Left lung (tissue), 10 donors: ENCODE results near the gene GNA12. TPM values are rescaled to one million over a fixed set of nuclear protein-coding genes. Genes with fewer than 3 reads are reported as not detected.
A peak's percentile ranks its signal among the peaks of the same experiment; 100 is the strongest.

Experiments used
- ATAC-seq: fragments of 200-7000 bp; cut with Tn5 transposase; one replicate; pipeline ENCODE4 v1.9.1; 2020; ENCODE audit warnings: moderate library complexity
- DNase-seq, 4 donors: peaks; one replicate each; pipeline ENCODE4 v3.0.0-alpha.2; 2013 to 2020
- H3K27ac ChIP-seq, 2 donors: fragments of 200-600 bp; sonication (generic) in 1 of 2; one replicate each; pipeline versions ENCODE4 v1.5.0 to v1.8.0; 2020 to 2021
- H3K27me3 ChIP-seq, 2 donors: fragments of 200-600 bp; sonication (generic) in 1 of 2; one replicate each; pipeline versions ENCODE4 v1.5.0 to v1.8.0; 2020 to 2021
- H3K36me3 ChIP-seq, 2 donors: fragments of 200-600 bp; sonication (generic) in 1 of 2; one replicate each; pipeline versions ENCODE4 v1.5.0 to v1.8.0; 2020 to 2021
- H3K4me1 ChIP-seq, 2 donors: fragments of 200-600 bp; one replicate each; pipeline ENCODE4 v1.8.0; 2021
- H3K4me3 ChIP-seq, 2 donors: fragments of 200-600 bp; sonication (generic) in 1 of 2; one replicate each; pipeline versions ENCODE4 v1.5.0 to v1.8.0; 2020 to 2021; ENCODE audit warnings: mild to moderate bottlenecking in 1 of 2
- H3K9me3 ChIP-seq, 2 donors: fragments of 200-600 bp; sonication (generic) in 1 of 2; one replicate each; pipeline versions ENCODE4 v1.5.0 to v1.8.0; 2020 to 2021
- CTCF ChIP-seq, 2 donors: fragments of 200-600 bp; sonication (generic) in 1 of 2; IDR thresholded peaks; one replicate each; pipeline versions ENCODE4 v1.5.0 to v1.8.0; 2021; ENCODE audit warnings: antibody characterized with exemption in 2 of 2
- intact Hi-C, 2 donors: fragments of 100-400 bp; cut with DNase I; formaldehyde crosslinking; loops; one replicate each; pipeline versions ENCODE4 v1.11.2 to v1.14.2; 2022
- polyA plus RNA-seq, 6 donors: library from polyadenylated mRNA; unstranded; fragments of 120-200 nt; gene quantifications; one replicate each; pipeline ENCODE4 v1.2.1, GENCODE V29; 2013; ENCODE audit not compliant: insufficient read length in 6 of 6
- total RNA-seq, 2 donors: library from RNA; stranded (reverse); fragmentation: NEBNext Ultra II Directional; extraction: Animal tissue kit (Norgen Biotek cat#: 25700); gene quantifications; one replicate each; pipeline ENCODE4 v1.2.1, GENCODE V29; 2021
- donor health status: DM: no; HTN: yes; CAD: no.
- donor health status: DM: no; HTN: no; CAD: no.

Gene GNA12
- total and polyA plus RNA-seq, 8 donors, result 48.7 to 67.5 (median 55.1) TPM

DNA sequence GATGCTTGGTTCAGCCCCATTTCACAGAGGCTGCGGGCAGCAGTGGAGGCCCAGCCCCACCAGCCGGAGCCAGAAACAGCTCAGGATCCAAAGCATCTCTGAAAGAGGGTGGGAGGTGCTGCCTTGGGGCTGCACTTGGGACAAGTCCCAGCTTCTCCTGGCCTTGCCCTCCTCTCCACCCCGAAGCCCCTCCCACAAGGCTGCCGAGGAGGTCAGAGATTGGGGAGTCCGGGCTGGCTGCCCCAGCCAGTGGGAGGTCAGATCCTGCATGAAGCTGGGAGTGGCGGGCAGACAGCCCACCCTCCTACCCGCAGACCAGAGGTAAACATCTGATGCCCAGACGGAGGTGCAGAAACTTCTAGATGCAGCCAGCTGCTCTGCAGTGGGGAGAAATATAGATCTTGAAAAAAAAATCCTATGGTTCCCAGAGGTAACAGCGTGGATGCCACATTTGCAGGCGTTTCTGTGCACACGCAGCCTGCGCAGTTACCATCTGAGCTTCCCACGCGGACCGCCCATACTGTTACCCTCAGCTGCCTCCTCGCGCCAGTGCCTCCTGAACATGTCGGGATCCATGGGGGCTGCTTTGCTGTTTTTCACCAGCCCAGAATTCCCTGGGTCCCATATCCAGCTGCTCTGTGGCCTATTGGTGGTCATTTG is 36.9 kb upstream of the GNA12 start:
- Histone ChIP-seq H3K4me1 (no peaks in the 10 kb centered on the region), H3K27me3 (peaks cover 0 to 10% of the 10 kb centered on the region in 2 donors), H3K4me3 (no peak overlapping the region), H3K27ac (no peak overlapping the region), H3K36me3 (no peaks in the 10 kb centered on the region), H3K9me3 (no peaks in the 10 kb centered on the region)
- DNase-seq (no peak), ATAC-seq (peak; percentile 17)
- intact Hi-C loops, result loop anchor here in 1 of 2 donors (10.0 kb wide), 1 partner anchor 274 kb away; no protein-coding TSS in a partner anchor
- no peak for TF ChIP-seq CTCF (IDR thresholded peaks at IDR 0.05)

DNA sequence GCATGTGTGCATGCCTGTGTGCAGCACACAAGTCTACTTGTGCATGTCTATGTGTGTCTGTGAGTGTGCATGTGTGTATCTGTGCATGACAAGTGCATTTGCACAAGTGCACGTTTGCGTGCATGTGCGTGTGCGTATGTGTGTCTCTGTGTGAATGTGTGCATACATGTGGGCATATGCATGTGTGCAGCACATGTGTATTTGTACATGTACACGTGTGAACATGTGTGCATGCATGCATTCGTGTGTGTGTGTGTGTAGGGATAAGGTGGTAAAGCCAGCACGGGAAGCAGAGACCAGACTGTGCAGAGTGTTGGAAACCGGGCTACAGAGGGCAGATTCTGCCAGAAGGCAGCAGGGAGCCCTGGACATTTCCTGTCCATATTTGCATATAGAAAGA is 35.9 kb upstream of the GNA12 start:
- Histone ChIP-seq H3K36me3 (no peaks in the 10 kb centered on the region), H3K4me1 (no peaks in the 10 kb centered on the region), H3K4me3 (no peak overlapping the region), H3K27me3 (peaks cover 0 to 10% of the 10 kb centered on the region in 2 donors), H3K9me3 (no peaks in the 10 kb centered on the region), H3K27ac (no peak overlapping the region)
- intact Hi-C loops, result loop anchor here in 1 of 2 donors (10.0 kb wide), 1 partner anchor 275 kb away; no protein-coding TSS in a partner anchor
- DNase-seq (no peak), ATAC-seq (no peak)
- no peak for TF ChIP-seq CTCF (IDR thresholded peaks at IDR 0.05)

- no peak for ATAC-seq
- DNase-seq, result no peak
- peaks cover 0 to 10% of the 10 kb centered on the region in 2 donors for H3K27me3 ChIP-seq
- H3K27ac ChIP-seq, result no peak overlapping the region
- H3K36me3 ChIP-seq, result no peaks in the 10 kb centered on the region
- H3K4me1 ChIP-seq, result no peaks in the 10 kb centered on the region
- TF ChIP-seq CTCF (IDR thresholded peaks at IDR 0.05), result no peak
- no peaks in the 10 kb centered on the region for H3K9me3 ChIP-seq
- no peak overlapping the region for H3K4me3 ChIP-seq
- intact Hi-C loops, result no loop called here
Observed at GRCh38 chr7:2879354-2879753, 35.2 kb upstream of the GNA12 start.

DNA sequence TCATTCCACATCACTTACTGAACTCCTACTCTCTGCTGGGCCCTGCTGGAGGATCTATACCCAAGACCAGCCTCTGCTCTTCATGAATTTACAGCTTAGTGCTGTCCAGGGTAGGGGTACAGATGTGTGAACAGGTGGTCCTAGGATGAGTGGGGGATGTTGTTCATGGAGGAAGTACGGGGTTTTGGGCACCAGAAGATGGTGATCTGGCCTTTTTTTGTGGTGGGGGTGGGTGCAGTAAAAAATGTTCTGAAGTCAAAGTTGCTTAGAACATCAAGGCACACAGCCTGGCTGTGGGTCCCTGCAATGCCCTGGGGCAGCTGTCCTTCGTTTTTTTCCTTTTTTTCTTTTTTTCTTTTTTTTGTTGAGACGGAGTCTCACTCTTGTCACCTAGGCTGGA is 34.2 kb upstream of the GNA12 start:
- no peak for ATAC-seq
- intact Hi-C loops, result no loop called here
- no peaks in the 10 kb centered on the region for H3K9me3 ChIP-seq
- H3K4me1 ChIP-seq, result no peaks in the 10 kb centered on the region
- no peak for TF ChIP-seq CTCF (IDR thresholded peaks at IDR 0.05)
- DNase-seq, result no peak
- peaks cover 0 to 10% of the 10 kb centered on the region in 2 donors for H3K27me3 ChIP-seq
- H3K27ac ChIP-seq, result no peak overlapping the region
- H3K36me3 ChIP-seq, result no peaks in the 10 kb centered on the region
- no peak overlapping the region for H3K4me3 ChIP-seq

GRCh38 chr7:2876031-2876731 is 32.1 kb upstream of the GNA12 start:
- peaks cover 0 to under 1% of the 10 kb centered on the region in 2 donors for H3K4me1 ChIP-seq
- no peaks in the 10 kb centered on the region for H3K9me3 ChIP-seq
- ATAC-seq (peak; percentile 21), DNase-seq (no peak)
- peaks cover 0 to 10% of the 10 kb centered on the region in 2 donors for H3K27me3 ChIP-seq
- H3K4me3 ChIP-seq, result no peak overlapping the region
- H3K27ac ChIP-seq, result no peak overlapping the region
- intact Hi-C loops, result no loop called here
- TF ChIP-seq CTCF (IDR thresholded peaks at IDR 0.05), result no peak
- H3K36me3 ChIP-seq, result no peaks in the 10 kb centered on the region
